ENCODE results near the gene ATP2B1. TPM values are rescaled to one million over a fixed set of nuclear protein-coding genes. Genes with fewer than 3 reads are reported as not detected.

Gene ATP2B1
- total RNA-seq, 1 donor from 2014 or later: 48.9 TPM

DNA sequence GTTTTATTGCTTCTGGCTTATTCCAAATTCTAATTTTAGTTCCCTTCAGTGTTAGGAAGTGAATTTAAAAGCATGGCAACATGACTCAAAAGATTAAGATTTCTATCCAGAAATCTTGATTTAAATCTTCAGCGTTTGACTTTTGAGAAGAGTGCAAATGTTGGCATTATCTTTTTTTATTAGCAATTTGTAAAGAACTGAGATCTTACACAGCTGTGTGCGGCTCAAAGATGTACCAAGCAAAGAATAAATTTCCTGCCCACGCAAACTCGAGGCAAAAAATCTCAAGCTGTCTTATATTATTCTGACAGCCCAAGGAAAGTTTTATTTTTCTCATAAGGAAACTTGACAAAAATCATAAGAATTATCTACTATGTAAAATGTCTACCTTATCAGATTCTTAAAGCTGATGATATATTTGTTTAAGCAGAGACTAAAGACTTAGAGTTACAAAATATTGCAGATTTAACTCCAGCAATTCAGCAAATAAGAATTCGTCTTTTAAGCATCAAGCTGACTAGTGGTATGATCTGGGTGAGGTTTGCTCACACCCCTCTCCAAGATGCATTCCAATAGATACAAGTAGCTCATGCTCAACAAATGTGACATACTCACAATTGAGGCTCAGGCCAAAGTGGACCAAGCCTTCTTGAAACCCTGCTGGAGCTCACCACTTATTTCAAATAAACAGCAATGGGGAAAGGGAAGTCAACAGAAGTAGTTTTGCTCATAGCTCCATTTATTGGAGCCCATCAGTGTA is 135.4 kb downstream of the ATP2B1 start:
- peaks cover 10% of the 10 kb centered on the region for H3K4me1 ChIP-seq (ENCODE audit: insufficient read depth, low read length)
- FAIRE-seq (no peak), DNase-seq (ENCODE audit: low read depth) (peak; percentile 9)
- Mint-ChIP-seq H3K4me1 (ENCODE audit: low read depth, unreplicated experiment) (peaks cover 30% of the 10 kb centered on the region), H3K9me3 (ENCODE audit: unreplicated experiment) (no peaks in the 10 kb centered on the region), H3K27me3 (ENCODE audit: low read depth, unreplicated experiment) (no peaks in the 10 kb centered on the region), H3K27ac (ENCODE audit: unreplicated experiment) (peak overlapping the region; percentile 48), H3K4me3 (ENCODE audit: unreplicated experiment) (no peak overlapping the region), H3K36me3 (ENCODE audit: low read depth, unreplicated experiment) (no peaks in the 10 kb centered on the region)
- H3K79me2 ChIP-seq (ENCODE audit: insufficient read depth, low read length): no peaks in the 10 kb centered on the region
- H3K9ac ChIP-seq (ENCODE audit: low read length): no peak overlapping the region
- TF ChIP-seq, protein P1, sequence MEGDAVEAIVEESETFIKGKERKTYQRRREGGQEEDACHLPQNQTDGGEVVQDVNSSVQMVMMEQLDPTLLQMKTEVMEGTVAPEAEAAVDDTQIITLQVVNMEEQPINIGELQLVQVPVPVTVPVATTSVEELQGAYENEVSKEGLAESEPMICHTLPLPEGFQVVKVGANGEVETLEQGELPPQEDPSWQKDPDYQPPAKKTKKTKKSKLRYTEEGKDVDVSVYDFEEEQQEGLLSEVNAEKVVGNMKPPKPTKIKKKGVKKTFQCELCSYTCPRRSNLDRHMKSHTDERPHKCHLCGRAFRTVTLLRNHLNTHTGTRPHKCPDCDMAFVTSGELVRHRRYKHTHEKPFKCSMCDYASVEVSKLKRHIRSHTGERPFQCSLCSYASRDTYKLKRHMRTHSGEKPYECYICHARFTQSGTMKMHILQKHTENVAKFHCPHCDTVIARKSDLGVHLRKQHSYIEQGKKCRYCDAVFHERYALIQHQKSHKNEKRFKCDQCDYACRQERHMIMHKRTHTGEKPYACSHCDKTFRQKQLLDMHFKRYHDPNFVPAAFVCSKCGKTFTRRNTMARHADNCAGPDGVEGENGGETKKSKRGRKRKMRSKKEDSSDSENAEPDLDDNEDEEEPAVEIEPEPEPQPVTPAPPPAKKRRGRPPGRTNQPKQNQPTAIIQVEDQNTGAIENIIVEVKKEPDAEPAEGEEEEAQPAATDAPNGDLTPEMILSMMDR (IDR thresholded peaks at IDR 0.05; ENCODE audit: insufficient read depth, low read depth, low read length): no peak
- TF ChIP-seq EZH2 (IDR thresholded peaks at IDR 0.05; ENCODE audit: insufficient read depth, low read length): no peak
- no peak overlapping the region for H3K4me3 ChIP-seq (ENCODE audit: insufficient read depth, low read depth, low read length)
- H3K4me2 ChIP-seq (ENCODE audit: low read length): no peak overlapping the region
- no peaks in the 10 kb centered on the region for H3K9me3 ChIP-seq (ENCODE audit: insufficient read depth, low read depth, low read length)
- H3K27me3 ChIP-seq (ENCODE audit: insufficient read depth, low read length): no peaks in the 10 kb centered on the region
- H3K27ac ChIP-seq (ENCODE audit: low read depth, low read length): no peak overlapping the region
- H2AFZ ChIP-seq (ENCODE audit: low read depth, low read length): no peak overlapping the region
- H4K20me1 ChIP-seq (ENCODE audit: insufficient read depth, low read length): no peaks in the 10 kb centered on the region
- H3K36me3 ChIP-seq (ENCODE audit: insufficient read depth, low read length): no peaks in the 10 kb centered on the region

DNA sequence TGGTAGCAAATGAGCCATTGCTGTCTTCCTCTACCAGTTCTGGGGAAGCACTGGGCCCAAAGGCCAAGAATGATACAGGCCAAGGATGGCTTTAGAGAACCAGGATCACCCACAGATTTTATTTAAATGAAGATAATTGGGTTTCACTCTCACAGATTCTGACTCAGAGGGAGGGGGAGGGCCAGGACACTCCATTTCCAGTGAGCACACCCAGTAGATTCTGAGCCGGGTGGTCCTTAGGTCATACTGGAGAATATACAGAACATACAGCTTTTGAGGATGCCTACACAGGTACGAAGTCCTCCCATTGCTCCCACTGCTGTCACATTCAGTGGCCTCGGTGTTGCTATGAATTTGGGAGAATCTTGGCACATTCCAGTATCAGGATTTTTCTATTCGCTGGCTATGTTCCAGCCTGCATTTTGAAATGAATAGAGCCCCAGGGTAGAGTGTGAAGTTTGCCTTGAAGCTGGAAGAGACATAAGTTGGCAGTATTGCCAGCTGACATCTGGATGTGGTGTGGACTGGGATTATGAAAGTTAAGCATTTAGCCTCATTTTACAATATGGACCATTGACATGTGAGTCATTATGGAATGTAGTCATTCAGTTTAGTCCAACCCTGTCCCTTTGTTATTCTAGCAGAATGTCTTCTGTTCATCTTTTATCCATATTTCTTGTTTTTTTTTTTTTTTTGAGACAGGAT is 137.0 kb downstream of the ATP2B1 start:
- no peaks in the 10 kb centered on the region for H3K9me3 Mint-ChIP-seq (ENCODE audit: unreplicated experiment)
- Histone ChIP-seq H3K9me3 (ENCODE audit: insufficient read depth, low read depth, low read length) (no peaks in the 10 kb centered on the region), H2AFZ (ENCODE audit: low read depth, low read length) (no peak overlapping the region), H4K20me1 (ENCODE audit: insufficient read depth, low read length) (no peaks in the 10 kb centered on the region), H3K4me2 (ENCODE audit: low read length) (no peak overlapping the region), H3K36me3 (ENCODE audit: insufficient read depth, low read length) (no peaks in the 10 kb centered on the region), H3K4me1 (ENCODE audit: insufficient read depth, low read length) (peaks cover 10% of the 10 kb centered on the region), H3K27me3 (ENCODE audit: insufficient read depth, low read length) (no peaks in the 10 kb centered on the region), H3K79me2 (ENCODE audit: insufficient read depth, low read length) (no peaks in the 10 kb centered on the region), H3K27ac (ENCODE audit: low read depth, low read length) (no peak overlapping the region), H3K4me3 (ENCODE audit: insufficient read depth, low read depth, low read length) (no peak overlapping the region), H3K9ac (ENCODE audit: low read length) (no peak overlapping the region)
- H3K27ac Mint-ChIP-seq (ENCODE audit: unreplicated experiment): no peak overlapping the region
- no peak for TF ChIP-seq EZH2 (IDR thresholded peaks at IDR 0.05; ENCODE audit: insufficient read depth, low read length)
- TF ChIP-seq, protein P1 (IDR thresholded peaks at IDR 0.05; ENCODE audit: insufficient read depth, low read depth, low read length): no peak
- no peak for FAIRE-seq
- H3K36me3 Mint-ChIP-seq (ENCODE audit: low read depth, unreplicated experiment): no peaks in the 10 kb centered on the region
- H3K4me1 Mint-ChIP-seq (ENCODE audit: low read depth, unreplicated experiment): peaks cover 38% of the 10 kb centered on the region
- H3K4me3 Mint-ChIP-seq (ENCODE audit: unreplicated experiment): no peak overlapping the region
- peak; percentile 22 for DNase-seq (ENCODE audit: low read depth)
- H3K27me3 Mint-ChIP-seq (ENCODE audit: low read depth, unreplicated experiment): no peaks in the 10 kb centered on the region
